Fibroblast of mammary gland (primary cell): ENCODE measurements around the gene RAD51C.
"Not testable (repeated sequence)": the region's sequence is repeated elsewhere in the genome, so short reads cannot be mapped to it uniquely, and the experiment has no call there.

Source experiments
- DNase-seq: peaks from one replicate; pipeline ENCODE4 v3.0.0-alpha.2; 2010; ENCODE audit warnings: low read depth
- H3K4me3 ChIP-seq: 2 replicates; pipeline ENCODE4 v1.5.1; 2011; ENCODE audit warnings: low read depth, mild to moderate bottlenecking, low read length, moderate library complexity; ENCODE audit not compliant: control insufficient read depth
- CTCF ChIP-seq: conservative IDR thresholded peaks from 2 replicates; pipeline ENCODE4 v1.5.1; 2011; ENCODE audit warnings: low read depth, low read length, inconsistent platforms; ENCODE audit not compliant: control insufficient read depth, insufficient read depth

Gene RAD51C

GRCh38 chr17:58757162-58757613 lies 64.8 kb downstream of the RAD51C start:
- DNase-seq: no peak
- TF ChIP-seq CTCF: no peak
- H3K4me3 ChIP-seq: no peak overlapping the region

GRCh38 chr17:58758890-58759289 lies 66.5 kb downstream of the RAD51C start:
- TF ChIP-seq CTCF: no peak
- H3K4me3 ChIP-seq: no peak overlapping the region
- DNase-seq: no peak

DNA sequence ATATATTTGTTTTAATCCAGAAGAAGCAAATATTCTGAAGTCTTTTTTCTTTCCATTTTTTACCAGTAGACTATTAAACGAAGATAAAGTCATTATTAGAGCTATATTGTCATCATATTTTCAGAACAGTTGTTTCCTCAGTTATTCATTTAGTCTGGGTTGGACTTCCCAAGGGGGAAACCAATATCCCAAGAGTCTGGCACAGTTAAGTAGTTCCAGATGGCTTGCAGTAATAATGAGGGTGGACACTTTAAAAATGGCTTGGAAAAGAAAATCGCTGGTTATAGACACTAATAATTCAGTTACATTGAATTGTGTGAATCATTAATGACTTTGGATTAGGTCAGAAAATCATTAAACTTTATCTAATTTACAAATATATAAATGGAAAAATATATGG lies 67.1 kb downstream of the RAD51C start:
- no peak overlapping the region for H3K4me3 ChIP-seq
- no peak for TF ChIP-seq CTCF
- no peak for DNase-seq

- no peak overlapping the region for H3K4me3 ChIP-seq
- no peak for DNase-seq
- TF ChIP-seq CTCF: no peak
These were observed 67.8 kb downstream of the RAD51C start for GRCh38 chr17:58760248-58760647.

DNA sequence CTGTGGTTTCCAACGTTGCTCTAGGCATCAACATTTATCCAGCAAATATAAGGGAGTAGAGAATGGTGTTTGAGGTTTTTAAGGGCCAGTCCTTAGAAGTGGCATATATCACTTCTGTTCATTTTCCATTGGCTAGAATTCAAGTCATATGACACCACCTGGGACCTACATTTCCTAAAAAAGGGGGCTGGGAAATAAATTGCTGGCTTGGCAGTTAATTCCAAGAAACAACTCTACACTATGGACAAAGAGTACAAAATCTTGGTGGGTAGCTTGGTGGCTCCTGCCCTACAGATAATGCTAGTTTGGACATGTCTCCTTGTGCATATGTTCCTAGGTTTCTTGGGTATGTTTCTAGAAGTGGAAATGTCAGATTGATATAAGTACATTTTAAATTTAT lies 70.9 kb downstream of the RAD51C start:
- H3K4me3 ChIP-seq: no peak overlapping the region
- no peak for DNase-seq
- TF ChIP-seq CTCF: no peak

DNA sequence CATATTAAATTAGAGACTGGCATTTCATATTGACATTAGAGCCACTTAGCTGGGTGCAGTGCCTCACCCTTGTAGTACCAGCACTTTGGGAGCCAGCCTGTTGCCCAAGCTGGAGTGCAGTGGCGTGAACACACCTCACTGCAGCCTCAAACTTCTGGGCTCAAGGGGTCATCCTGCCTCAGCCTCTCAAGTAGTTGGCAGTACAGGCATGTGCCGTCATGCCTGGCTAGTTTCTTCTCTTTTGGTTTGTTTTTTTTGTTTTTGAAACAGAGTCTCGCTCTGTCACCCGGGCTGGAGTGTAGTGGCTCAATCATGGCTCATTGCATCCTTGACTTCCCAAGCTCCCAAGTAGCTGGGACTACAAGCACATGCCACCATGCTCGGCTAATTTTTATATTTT lies 72.0 kb downstream of the RAD51C start:
- no peak for TF ChIP-seq CTCF
- no peak for DNase-seq

GRCh38 chr17:58778482-58778881 lies 86.1 kb downstream of the RAD51C start:
- DNase-seq, H3K4me3 ChIP-seq: not testable (repeated sequence)

More for the DNA sequence above, 72.0 kb downstream of the RAD51C start:
- H3K4me3 ChIP-seq: no peak overlapping the region
